Measurements from ENCODE around the gene SCRT2.
A peak's percentile ranks its signal among the peaks of the same experiment; 100 is the strongest.
"Not testable (repeated sequence)": the region's sequence is repeated elsewhere in the genome, so short reads cannot be mapped to it uniquely, and the experiment has no call there.

The SCRT2 gene

GRCh38 chr20:675453-676314 is at the start of gene SCRT2:
SCRT2 (minus strand) TSS chr20:675802; CDS start chr20:675601, 201 bp downstream.
- peak; percentile 91 for DNase-seq

- DNase-seq, result not testable (repeated sequence)
Observed at GRCh38 chr20:724797-725196, 49.2 kb upstream of the SCRT2 start.

DNA sequence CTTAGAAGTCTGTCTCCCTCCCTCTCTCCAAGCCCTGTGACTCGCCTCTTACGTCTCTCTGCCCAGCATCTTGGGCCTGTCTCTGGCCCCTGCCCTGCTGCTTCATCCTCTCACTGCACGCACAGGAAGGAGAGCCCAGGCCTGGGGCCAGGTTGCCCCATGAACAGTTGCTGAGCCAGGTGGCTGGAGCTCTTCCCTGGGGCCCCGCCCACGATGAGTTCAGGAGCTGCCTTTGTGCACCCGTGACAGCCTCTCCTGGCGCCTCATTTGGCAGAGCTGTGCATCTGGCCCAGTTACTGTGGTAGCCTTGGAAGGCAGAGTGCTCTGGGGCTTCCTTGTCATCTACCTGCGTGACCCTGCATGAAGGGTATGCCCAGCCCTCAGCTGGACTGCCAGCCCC is 48.2 kb upstream of the SCRT2 start:
- no peak for DNase-seq

GRCh38 chr20:722822-723644 is 47.4 kb upstream of the SCRT2 start:
- no peak for DNase-seq

DNA sequence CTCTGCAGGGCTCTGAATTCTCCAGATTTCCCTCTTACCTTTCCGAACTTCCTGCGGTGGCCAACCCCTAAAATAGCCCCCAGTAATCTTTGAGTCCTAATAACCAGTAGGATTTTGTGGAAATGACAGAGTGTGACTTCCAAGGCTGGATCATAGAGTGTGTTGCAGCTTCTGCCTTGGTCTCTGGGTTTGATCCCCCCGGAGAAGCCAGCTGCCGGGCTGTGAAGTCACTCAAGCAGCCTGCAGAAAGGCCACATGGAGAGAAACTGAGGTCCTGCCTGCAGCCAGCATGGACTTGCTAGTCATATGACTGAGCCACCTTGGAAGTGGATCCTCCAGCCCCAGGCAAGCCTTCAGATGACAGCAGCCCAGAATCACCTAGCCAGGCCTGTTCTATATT is 46.3 kb upstream of the SCRT2 start:
- DNase-seq, result no peak

GRCh38 chr20:719816-720215 is 44.2 kb upstream of the SCRT2 start:
- peak; percentile 35 for DNase-seq

DNA sequence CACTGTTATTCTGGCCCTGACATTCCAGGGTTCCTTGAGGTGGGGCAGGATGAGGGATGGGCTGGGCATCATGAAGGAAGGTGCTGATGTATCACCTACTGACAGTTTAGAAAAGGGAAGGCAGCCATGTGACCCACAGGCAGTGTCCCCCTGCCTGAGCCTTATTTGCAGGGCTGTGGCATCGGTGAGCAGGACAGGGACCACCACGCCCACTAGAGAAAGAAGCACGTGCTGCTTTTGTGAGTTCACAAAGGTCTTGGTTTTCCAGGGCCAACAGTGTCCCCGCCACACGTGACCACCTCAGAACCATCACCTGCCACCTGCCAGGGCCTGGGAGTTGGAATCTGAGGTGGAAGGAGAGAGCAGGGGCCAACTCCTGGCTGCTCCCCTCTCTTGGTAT is 43.5 kb upstream of the SCRT2 start:
- no peak for DNase-seq

DNA sequence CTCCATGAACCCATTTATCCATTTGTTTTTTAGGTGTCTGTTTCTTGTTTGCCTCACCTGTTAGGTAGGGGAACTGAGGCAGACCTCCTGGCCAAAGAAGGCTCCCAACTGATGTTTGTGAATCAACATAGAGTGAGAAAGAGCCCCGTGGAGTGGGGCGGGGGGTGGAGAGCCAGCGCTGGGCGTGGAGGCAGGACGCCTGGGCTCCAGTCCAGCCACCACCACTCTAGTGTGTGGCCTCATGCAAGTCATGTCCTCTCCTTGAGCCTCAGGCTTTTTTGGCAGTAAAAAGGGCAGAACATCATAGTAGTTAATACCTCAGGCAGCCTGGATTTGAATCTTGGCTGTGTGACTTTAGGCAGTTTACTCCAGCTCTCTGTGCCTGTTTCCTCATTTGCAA is 42.2 kb upstream of the SCRT2 start:
- DNase-seq, result no peak

- DNase-seq, result no peak
Observed at GRCh38 chr20:717271-717670, 41.7 kb upstream of the SCRT2 start.

DNA sequence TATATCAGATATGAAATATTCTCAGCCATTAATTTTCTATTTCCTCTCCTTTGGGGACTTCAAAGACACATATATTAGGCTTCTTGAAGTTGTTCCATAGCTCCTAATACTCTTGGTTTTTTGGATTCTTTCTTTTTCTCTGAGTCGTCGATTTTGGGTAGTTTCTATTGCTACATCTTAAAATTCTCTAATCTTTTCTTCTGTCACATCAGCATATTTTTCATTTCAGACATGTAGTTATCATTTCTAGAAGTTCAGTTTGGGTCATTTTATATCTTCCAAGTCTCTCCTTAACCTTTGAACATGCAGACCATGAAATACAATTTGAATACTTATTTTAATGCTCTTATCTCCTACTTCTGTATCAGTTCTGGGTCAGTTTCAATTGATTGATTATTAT is 38.9 kb upstream of the SCRT2 start:
- no peak for DNase-seq

DNA sequence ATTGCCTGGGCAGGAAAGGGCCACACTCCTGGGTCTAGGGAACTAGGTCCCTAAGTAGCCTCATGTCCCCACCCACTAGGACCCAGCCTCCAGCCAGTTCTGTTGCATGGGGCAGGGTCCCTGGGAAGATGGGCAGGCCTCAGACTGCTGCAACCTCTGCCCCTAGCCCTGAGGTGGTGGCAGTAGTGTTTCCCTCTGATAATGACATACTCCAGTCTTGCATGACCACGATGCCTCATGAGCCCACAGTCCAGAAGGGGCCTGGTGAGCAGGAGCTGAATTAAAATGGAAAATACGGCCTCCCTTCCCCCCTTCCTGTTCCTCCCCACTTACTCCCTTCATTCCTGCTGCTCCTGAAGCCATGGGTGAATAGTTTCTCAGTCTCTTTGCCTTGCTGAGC is 36.0 kb upstream of the SCRT2 start:
- no peak for DNase-seq

- DNase-seq, result no peak
Observed at GRCh38 chr20:710780-711450, 35.3 kb upstream of the SCRT2 start.

- DNase-seq, result no peak
Observed at GRCh38 chr20:709991-710779, 34.6 kb upstream of the SCRT2 start.

DNA sequence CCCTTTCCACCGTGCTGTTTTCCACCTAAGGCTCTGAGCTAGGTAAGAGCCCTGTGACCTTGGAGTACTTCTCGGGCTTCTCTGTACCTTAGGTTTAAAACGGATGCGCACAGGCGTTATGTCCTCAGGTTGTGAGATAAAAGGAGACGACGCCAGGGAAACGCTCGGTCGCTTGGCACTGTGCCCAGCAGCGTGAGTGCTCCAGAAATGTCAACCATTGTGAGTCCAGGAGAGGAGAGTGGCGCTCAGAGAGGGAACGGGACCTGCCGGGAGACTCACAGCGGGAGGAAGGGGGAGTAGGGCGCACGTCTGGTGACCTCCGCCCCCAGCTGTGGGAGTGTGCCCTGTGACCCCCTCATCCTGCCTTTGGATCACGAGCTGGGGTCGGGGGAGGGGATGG is 33.8 kb upstream of the SCRT2 start:
- no peak for DNase-seq

DNA sequence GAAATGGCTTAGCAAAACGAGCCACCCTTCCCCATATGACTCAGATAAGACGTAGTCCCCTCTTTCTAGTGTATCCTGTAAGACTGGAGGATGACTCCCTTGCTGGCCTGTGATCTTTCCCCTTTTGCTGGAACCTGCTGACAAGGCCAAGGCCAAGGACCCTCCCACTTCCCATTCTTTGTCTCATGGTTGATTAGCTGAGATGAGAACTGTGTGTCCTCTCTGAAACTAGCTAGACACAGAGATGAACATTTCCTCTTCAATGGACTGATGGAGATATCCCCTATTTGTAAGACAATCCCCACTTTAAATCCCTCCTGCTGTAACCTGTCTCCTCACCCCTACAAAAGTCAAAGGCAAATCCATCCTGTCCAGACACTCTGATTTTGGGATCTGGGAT is 33.4 kb upstream of the SCRT2 start:
- no peak for DNase-seq

DNA sequence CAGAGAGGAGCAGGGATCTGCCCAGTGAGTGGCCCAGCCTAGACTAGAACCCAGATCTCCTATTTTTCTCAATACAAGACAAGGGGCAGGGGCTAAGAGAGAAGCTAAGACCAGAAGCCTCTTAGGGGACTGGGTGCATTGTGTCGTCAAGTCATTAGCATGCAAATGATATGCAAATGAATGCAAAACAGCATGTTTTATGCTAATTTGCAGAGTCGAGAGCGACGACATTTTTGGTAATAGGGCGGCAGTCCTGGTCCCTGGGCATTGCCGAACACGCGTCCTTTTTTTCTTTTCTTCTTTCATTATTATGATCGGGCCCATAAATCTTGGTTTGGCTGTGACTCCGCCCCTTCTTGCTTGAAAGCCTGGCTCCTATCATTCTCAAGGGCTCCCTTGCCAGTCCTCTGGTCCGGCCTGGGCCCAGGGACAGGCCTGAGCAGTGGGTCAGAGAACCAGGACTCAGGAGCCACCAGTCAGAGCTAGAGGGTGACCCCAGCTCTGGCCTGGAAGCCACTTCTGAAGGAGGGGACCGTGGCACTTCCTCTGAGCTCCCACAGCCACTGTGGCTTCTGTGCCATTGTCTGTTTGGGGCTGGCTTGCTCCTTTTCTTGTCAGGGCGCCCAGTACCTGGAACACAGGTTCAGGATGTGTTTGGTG is 32.0 kb upstream of the SCRT2 start:
- DNase-seq, result no peak

DNA sequence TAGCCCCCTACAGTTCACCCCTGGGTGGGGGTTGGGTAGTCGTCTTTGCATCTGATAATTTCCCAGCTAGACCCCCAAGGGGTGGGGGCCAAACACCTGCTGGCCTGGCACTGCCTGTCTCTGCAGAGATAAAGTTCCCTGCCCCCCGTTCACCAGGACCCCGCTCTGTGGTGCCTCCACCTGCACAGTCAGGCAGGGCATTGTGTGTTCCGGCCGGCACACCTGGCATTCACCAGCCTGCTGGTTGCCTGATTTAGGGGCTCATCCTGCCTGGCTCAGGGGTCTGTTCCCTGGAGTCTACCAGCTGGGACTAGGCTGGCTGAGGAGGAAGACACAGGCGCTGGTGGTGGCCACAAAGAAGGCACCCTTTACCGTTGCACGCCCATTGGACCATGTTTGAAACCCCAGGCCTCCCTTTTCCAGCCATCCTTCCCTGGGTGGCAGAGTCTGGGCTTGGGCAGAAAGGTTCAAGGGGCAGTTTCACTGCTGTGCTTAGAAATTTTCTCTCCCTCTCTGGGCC is 30.8 kb upstream of the SCRT2 start:
- DNase-seq, result no peak

DNA sequence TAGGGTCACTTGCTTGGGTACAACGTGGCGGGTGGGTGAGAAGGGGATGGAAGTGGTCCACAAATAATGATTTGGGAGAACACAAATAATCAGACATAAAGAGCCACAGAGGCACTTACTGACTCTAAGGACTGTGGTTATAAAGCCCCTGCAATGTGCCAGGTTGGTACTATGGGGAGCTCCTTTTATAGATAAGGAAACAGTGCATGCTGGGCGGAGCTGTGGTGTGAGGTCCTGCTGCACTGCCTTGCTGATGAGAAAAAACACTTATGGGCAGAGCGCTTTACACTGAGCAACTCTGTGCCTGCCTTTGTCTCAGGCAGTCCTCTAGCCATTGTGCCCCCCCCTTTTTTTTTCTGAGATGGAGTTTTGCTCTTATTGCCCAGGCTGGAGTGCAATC is 29.1 kb upstream of the SCRT2 start:
- no peak for DNase-seq

- no peak for DNase-seq
Observed at GRCh38 chr20:703426-703825, 27.8 kb upstream of the SCRT2 start.

GRCh38 chr20:703006-703405 is 27.4 kb upstream of the SCRT2 start:
- no peak for DNase-seq

DNA sequence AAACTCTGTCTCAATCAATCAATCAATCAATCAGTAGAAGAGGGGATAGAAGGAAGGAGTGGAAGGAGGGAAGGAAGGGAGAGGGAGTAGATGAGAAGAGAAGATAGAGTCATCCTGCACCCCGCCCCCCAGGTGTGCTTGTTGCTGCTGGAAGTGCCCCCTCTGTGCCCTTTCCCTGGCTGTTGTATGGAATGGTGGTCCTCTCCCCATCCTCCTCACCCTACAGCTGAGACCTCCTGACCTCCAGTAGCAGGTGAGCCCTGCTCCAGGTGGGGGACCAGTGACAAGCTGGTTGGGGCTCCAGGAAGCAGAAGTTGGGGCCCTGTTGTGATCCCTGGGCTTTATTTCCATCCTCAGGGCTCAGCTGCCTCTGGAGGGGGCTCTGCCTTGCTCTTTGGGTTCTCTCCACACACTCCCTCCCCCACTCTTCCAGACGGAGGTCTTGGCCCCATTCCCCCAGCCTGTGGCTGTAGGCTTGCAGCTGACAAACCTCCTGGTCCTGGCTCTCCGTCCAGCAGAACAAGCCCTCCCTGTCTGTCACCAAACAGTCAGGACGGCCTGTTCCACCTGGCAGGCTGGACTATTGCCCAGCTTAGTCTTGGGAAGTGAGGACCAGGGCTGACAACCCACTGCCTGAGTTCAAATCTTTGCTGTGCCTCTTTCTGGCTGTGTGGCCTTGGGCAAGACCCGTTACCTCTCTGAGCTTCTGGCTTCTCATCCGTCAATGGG is 26.0 kb upstream of the SCRT2 start:
- no peak for DNase-seq

All from right hindlimb (tissue), 1 donor.